Bronchial epithelial cell (primary cell): ENCODE measurements around the gene EPHB2. TPM values are rescaled to one million over a fixed set of nuclear protein-coding genes. Genes with fewer than 3 reads are reported as not detected.
A peak's percentile ranks its signal among the peaks of the same experiment; 100 is the strongest.

Experiments
- DNase-seq: peaks from one replicate; pipeline ENCODE4 v3.0.0-alpha.2; 2010; ENCODE audit warnings: low read depth
- FAIRE-seq: peaks from 2 replicates; lab custom pipeline; 2011; peaks lifted over from hg19 to GRCh38; lab: Jason Lieb, UNC
- H3K27me3 ChIP-seq: 2 replicates; pipeline ENCODE4 v1.5.1; 2011; ENCODE audit warnings: low read length; ENCODE audit not compliant: control insufficient read depth, insufficient read depth
- H3K36me3 ChIP-seq: 2 replicates; pipeline ENCODE4 v1.5.1; 2011; ENCODE audit warnings: low read length; ENCODE audit not compliant: control insufficient read depth, insufficient read depth
- H3K4me3 ChIP-seq: 2 replicates; pipeline ENCODE4 v1.5.1; 2011; ENCODE audit warnings: mild to moderate bottlenecking, low read depth, low read length, control low read depth
- total RNA-seq: library from RNA; depleted of rRNA; stranded (reverse); fragments of >200 nt; gene quantifications from 2 replicates; pipeline ENCODE4 v1.2.1, GENCODE V29; 2014
- TF ChIP-seq, protein P1 (sequence below): IDR thresholded peaks from 2 replicates; pipeline ENCODE4 v1.5.1; 2011; ENCODE audit warnings: mild to moderate bottlenecking, moderate library complexity, low read length, control low read depth, inconsistent platforms; ENCODE audit not compliant: insufficient read depth, severe bottlenecking

Gene EPHB2
- total RNA-seq, 1 donor from 2014 or later, result 10.0 TPM

DNA sequence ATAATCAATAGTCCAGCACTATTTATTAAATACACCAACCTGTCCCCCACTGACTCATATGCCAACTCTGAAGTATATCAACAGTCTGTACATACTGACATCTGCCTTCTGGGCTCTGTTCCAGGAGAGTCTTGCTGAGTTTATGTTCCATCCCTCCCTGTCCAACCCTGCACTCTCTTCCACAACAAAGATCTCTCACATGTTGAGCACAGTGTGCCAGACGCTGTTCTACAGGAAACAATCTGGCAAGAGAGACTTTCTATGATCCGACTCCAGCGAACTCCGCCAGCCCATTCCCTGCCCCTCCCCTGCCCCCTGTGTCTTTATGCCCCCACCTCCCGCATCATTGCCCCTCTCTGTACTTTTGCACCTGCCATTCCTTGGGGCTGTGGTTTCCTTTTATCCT, 258.7 kb downstream of the EPHB2 start:
- H3K36me3 ChIP-seq, result no peaks in the 10 kb centered on the region
- DNase-seq (peak; percentile 62), FAIRE-seq (no peak)
- H3K27me3 ChIP-seq, result peaks cover 5% of the 10 kb centered on the region
- TF ChIP-seq, protein P1, sequence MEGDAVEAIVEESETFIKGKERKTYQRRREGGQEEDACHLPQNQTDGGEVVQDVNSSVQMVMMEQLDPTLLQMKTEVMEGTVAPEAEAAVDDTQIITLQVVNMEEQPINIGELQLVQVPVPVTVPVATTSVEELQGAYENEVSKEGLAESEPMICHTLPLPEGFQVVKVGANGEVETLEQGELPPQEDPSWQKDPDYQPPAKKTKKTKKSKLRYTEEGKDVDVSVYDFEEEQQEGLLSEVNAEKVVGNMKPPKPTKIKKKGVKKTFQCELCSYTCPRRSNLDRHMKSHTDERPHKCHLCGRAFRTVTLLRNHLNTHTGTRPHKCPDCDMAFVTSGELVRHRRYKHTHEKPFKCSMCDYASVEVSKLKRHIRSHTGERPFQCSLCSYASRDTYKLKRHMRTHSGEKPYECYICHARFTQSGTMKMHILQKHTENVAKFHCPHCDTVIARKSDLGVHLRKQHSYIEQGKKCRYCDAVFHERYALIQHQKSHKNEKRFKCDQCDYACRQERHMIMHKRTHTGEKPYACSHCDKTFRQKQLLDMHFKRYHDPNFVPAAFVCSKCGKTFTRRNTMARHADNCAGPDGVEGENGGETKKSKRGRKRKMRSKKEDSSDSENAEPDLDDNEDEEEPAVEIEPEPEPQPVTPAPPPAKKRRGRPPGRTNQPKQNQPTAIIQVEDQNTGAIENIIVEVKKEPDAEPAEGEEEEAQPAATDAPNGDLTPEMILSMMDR, result no peak
- H3K4me3 ChIP-seq, result no peak overlapping the region

DNA sequence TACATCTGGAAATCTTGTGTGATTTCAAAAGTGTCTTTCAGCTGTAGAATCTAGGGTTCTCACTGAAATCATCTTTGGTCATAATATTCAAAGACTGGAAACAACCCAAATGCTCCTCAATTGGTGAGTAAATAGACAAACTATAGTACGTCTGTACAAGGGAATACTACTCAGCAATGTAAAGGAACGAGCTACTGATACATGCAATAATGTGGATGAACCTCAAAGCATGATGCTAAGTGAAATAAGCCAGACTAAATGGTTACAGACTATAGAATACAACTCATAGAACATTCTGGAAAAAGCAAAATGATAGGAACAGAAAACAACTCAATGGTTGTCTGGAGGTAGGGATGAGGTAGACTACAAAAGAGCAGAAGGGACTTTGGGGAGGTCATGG, 259.5 kb downstream of the EPHB2 start:
- Histone ChIP-seq H3K27me3 (peaks cover 5% of the 10 kb centered on the region), H3K36me3 (no peaks in the 10 kb centered on the region), H3K4me3 (no peak overlapping the region)
- no peak for DNase-seq
- no peak for FAIRE-seq
- TF ChIP-seq, protein P1, result no peak

Other genes with a start within 250 kb of the EPHB2 start
- gene EPHA8, start 147.3 kb upstream of the EPHB2 start, total RNA-seq, result not detected in 2 replicates
- gene C1QA, start 74.2 kb upstream of the EPHB2 start, total RNA-seq, result not detected in 2 replicates
- gene C1QC, start 67.2 kb upstream of the EPHB2 start, total RNA-seq, result not detected in 2 replicates
- not detected in 2 replicates for gene C1QB, start 57.6 kb upstream of the EPHB2 start, total RNA-seq